Measurements from ENCODE around the gene CAMTA1. TPM values are rescaled to one million over a fixed set of nuclear protein-coding genes. Genes with fewer than 3 reads are reported as not detected.

Gene CAMTA1
- polyA plus RNA-seq, 1 of the 3 experiments (the other 2 are of a cell fraction), result 63.1 TPM

GRCh38 chr1:7684861-7685635, 899.8 kb downstream of the CAMTA1 start (continued):
- TF ChIP-seq TEAD4 (IDR thresholded peaks at IDR 0.05; ENCODE audit: borderline replicate concordance, insufficient read depth) (no peak), ELF1 (IDR thresholded peaks at IDR 0.05) (no peak), RCOR1 (IDR thresholded peaks at IDR 0.05; ENCODE audit: low read length) (no peak)

- H3F3A ChIP-seq (replicated peaks; ENCODE audit: insufficient read depth), result no peaks in the 10 kb centered on the region
- no peak overlapping the region for H3K4me2 ChIP-seq
- CTCF ChIA-PET, result interaction anchor here (0.7 to 6.3 kb wide), 3 partner anchors 12 to 126 kb away, joined by 3 to 27 read pairs (median 3); no protein-coding TSS in a partner anchor
- H3K79me2 ChIP-seq (ENCODE audit: insufficient read depth), result no peaks in the 10 kb centered on the region
- no peak overlapping the region for H3K27ac ChIP-seq (ENCODE audit: low read depth in 2 of 2, low read length in 1 of 2)
- WGBS (ENCODE audit: low lambda C conversion rate), result 77% methylated on average over 16 of the region's 16 CpGs
- no peak for DNase-seq
- POLR2A ChIA-PET, result no interaction called here
- no peaks in the 10 kb centered on the region for H3K9me3 ChIP-seq
- TF ChIP-seq USF2 (IDR thresholded peaks at IDR 0.05; ENCODE audit: borderline replicate concordance, low read depth, low read length) (no peak), JUND (IDR thresholded peaks at IDR 0.05) (no peak), MXI1 (IDR thresholded peaks at IDR 0.05; ENCODE audit: low read depth, low read length) (no peak), RFX5 (IDR thresholded peaks at IDR 0.05; ENCODE audit: low read length) (no peak), CTCF (IDR thresholded peaks at IDR 0.05) (no peak), PBX3 (IDR thresholded peaks at IDR 0.05) (no peak), RAD21 (IDR thresholded peaks at IDR 0.05; ENCODE audit: low read length) (no peak), IRF3 (IDR thresholded peaks at IDR 0.05; ENCODE audit: low read depth, low read length) (no peak), YY1 (IDR thresholded peaks at IDR 0.05; ENCODE audit: low read depth) (no peak), USF1 (IDR thresholded peaks at IDR 0.05; ENCODE audit: borderline replicate concordance, low read depth) (no peak), MEF2A (IDR thresholded peaks at IDR 0.05; ENCODE audit: borderline replicate concordance, low read depth) (no peak), RCOR1 (IDR thresholded peaks at IDR 0.05; ENCODE audit: low read length) (no peak), TAF1 (IDR thresholded peaks at IDR 0.05; ENCODE audit: borderline replicate concordance, low read depth, low read length) (no peak)
- H4K20me1 ChIP-seq (ENCODE audit: insufficient read depth), result no peaks in the 10 kb centered on the region
- H3K27me3 ChIP-seq (ENCODE audit: insufficient read depth), result no peaks in the 10 kb centered on the region
- H3K9ac ChIP-seq, result no peak overlapping the region
- H3K36me3 ChIP-seq (replicated peaks in 1 of 2; ENCODE audit: control insufficient read depth in 1 of 2, insufficient read depth in 2 of 2, low read length in 1 of 2), result no peaks in the 10 kb centered on the region
- no peaks in the 10 kb centered on the region for H3K9me2 ChIP-seq
- no peak overlapping the region for H2AFZ ChIP-seq (ENCODE audit: low read depth)
- H3K4me1 ChIP-seq (ENCODE audit: control insufficient read depth in 1 of 2, insufficient read depth in 2 of 2, low read depth in 1 of 2, low read length in 1 of 2), result peaks cover 0 to 30% of the 10 kb centered on the region in 2 experiments; a peak in 1 of 4 replicates
- no peak overlapping the region for H3K4me3 ChIP-seq (ENCODE audit: low read depth in 2 of 2, low read length in 1 of 2)
These were observed 901.1 kb downstream of the CAMTA1 start for GRCh38 chr1:7686301-7686850.
